HUDEP-2 (cell line): ENCODE data around the gene PSMD9.
"Not testable (repeated sequence)": the region's sequence is repeated elsewhere in the genome, so short reads cannot be mapped to it uniquely, and the experiment has no call there.

Experiments
- DNase-seq, 76 experiments: peaks; one replicate each; lab custom pipeline; 2025; ENCODE audit not compliant: unreplicated experiment in 76 of 76; lab: John Stamatoyannopoulos, UW

PSMD9 gene

DNA sequence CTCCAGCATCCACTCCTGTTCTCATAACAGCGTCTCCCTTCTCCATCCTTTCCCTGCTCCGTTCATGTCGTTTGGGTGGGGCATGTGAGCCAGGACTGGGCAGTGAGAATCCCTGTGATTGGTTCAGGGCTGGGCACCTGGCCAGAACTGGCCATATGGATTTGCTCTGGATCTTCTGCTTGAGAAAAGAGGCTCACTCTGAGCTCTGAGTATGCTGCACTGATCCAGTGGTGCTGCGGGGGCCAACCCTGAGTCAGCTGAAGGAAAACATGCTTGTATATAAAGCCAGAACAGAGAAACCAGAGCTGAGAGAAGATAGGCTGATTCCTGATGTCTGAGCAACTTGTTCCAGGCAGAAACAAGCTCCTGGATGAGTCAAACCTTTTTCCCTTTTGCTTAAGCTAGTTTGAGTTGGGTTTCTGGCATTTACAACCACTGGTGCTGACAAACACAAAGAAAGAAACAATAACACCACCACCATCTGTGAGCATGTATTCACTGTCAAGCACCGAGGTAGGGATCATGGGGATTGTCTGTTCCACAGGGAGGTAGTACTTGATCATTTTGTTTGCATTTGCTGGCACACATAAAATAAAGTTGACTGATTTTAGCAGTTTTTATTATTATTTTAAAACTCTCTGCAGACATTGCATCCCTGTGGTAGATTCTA lies 15.9 kb upstream of the PSMD9 start:
- peak in 9 of 76 experiments; percentile 9 to 40 (median 16) for DNase-seq

DNA sequence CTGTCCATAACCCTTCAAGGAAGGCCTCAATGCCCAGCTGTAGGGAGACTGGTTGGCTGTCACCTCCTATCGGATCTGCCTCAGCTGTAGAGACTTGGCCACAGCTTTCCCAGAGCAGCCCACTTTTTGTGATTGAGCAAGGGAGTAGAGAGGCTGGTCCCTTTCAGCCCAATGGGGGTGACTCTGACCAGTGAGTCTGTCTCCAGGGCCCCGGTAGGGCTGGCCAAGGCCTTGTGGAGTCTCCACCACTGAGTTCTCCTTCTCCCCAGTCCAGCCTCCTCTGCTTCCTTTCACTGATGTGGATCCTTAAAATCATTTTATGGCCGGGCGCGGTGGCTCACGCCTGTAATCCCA lies 15.4 kb upstream of the PSMD9 start:
- DNase-seq = no peak

DNA sequence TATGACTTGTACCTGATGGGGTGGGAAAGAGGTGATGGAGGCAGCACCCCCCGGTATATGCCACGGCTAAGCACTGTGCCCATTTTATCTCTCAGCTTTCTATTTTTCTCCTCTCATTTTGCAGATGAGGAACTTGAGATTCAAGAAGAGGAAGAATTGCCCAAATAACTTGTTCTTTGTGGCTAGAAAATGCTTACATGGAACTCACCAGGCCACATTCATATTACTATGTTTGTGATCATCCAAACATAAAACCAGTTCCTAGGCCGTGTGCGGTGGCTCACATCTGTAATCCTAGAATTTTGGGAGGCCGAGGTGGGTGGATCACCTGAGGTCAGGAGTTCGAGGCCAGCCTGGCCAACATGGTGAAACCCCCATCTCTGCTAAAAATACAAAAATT lies 14.5 kb upstream of the PSMD9 start:
- DNase-seq = no peak

DNA sequence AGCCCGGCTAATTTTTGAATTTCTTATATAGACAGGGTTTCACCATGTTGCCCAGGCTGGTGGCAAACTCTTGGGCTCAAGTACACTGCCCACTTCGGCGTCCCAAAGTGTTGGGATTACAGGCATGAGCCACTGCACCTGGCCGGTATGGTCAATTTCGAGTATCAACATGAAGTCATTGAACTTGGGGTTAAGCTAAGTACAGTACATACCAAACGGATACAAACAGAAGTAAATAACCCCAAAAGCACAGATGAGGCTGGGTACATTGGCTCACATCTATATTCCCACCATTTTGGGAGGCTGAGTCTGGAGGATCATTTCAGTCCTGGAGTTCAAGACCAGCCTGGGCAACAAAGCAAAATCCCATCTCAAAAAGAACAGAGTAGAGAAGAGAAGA lies 13.0 kb upstream of the PSMD9 start:
- DNase-seq = no peak

DNA sequence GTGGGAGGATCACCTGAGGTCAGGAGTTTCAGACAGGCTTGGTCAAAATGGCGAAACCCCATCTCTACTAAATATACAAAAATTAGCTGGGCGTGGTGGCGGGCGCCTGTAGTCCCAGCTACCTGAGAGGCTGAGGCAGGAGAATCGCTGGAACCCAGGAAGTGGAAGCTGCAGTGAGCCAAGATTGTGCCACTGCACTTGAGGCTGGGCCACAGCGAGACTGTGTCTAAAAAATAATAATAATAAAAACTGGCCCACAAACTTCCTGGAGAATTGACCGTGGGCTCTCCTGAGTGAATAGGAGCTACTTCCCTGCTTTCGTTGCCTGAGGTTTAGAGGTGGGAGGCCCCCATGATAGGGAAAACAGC lies 12.5 kb upstream of the PSMD9 start:
- not testable (repeated sequence) for DNase-seq

DNA sequence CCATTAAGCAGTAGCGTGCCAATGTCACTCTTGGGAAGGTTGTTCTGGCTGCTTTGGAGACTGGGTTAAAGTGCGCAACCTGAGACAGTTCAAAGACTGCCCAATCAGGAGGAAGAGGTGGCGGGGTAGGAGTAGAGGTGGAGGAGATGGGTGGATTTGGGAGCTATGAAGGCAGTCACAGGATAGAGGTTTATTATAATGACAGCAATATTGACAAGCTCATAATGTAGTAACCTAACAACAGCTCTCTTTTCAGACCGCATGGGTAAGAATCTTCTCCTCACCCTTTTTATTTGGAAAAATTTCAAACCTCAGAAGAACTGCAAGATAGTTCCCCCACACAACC lies 5.3 kb upstream of the PSMD9 start:
- DNase-seq = no peak

DNA sequence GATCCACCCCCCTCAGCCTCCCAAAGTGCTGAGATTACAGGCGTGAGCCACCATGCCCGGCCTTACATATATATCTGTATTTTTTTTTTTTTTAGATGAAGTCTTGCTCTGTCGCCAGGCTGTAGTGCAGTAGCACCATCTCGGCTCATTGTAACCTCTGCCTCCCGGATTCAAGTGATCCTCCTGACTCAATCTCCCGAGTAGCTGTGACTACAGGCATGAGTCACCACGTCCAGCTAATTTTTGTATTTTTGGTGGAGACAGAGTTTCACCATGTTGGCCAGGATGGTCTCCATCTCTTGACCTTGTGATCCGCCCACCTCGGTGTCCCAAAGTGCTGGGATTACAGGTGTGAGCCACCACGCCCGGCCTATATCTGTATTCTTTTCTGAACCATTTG lies 3.5 kb upstream of the PSMD9 start:
- not testable (repeated sequence) for DNase-seq

DNA sequence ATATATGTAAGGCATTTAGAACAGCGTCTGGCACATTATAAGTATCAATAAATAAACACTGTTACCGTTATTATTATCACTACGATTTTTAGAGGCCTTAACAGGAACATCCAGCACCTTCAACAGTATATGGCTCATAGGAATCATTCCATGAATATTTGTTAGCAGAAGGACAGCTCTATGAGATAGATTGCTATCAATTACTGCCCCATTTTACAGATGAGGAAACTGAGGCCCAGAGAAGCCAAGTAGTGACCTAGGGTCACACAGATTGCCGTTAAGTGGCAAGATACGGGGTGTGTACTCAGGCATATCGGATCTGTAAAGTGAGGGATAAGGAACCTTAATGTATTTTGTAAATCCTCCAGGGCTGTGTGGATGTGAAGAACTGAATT lies 510 bp upstream of the PSMD9 start:
- no peak for DNase-seq

DNA sequence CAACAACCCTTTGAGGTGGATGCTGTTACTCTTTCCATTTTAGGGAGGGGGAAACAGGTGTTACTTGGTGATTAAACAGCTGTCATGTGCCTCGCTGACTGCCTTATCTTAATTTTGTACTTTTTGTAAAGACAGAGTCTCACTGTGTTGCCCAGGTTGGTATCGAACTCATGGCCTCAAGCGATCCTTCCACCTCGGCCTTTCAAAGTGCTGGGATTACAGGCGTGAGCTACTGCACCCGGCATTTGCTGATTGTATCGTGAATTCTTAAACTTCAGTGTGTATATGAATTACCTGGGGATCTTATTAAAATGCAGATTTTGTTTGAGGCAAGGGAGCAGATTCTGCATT lies 659 bp downstream of the PSMD9 start:
- DNase-seq = peak in 2 of 76 experiments; percentile 32 to 49

DNA sequence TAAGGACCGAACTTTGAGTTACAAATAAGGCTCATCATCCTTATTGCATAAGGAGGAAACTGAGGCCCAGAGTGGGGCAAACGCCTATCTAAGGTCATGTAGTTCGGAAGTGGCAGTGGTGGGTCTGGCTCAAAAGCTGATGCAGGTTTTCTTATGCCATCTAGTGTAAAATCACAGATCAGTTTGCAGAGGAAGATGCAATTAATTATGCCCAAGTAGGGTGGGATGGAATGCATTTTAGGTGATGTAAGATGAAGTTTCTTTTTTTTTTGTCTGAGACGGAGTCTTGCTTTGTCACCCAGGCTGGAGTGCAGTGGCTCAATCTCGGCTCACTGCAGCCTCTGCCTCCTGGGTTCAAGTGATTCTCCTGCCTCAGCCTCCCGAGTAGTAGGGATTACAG lies 1.1 kb downstream of the PSMD9 start:
- DNase-seq = not testable (repeated sequence)

DNA sequence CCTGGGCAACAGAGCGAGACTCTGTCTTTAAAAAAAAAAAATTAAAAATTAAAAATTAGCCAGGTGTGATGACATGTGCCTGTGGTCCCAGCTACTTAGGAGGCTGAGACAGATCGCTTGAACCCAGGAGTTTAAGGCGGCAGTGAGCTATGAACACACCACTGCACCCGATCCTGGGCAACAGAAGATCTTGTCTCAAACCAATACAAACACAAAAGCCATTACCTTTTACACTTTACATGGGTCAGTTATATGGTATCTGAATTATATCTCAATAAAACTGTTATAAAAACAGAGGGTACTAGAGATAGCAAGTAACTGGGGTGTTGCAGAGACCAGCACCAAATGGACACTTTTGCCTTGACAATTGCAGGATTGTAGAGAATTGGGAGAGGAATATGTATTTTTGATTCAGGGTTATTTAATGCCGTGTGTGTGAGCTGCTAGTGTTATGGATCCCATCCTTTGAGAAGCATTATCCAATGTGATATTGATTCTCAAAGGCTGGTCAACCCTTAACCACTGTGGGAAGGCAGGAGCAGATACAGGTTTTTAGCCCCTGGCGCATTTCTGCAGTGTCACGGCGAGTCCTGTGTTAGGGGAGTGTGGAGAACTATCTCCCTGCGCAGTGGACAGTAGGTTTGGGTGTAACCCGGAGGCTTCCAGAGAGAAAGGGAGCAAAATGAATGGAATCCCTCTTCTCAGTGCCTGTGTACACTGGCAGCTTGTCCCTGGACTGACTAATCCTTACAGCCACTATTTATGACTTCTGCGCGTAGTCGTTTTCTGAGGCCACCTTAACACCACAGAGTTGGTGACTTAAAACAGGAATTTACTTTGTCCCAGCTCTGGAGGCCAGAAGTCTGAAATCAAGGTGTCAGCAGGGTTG lies 4.3 kb downstream of the PSMD9 start:
- no peak for DNase-seq

DNA sequence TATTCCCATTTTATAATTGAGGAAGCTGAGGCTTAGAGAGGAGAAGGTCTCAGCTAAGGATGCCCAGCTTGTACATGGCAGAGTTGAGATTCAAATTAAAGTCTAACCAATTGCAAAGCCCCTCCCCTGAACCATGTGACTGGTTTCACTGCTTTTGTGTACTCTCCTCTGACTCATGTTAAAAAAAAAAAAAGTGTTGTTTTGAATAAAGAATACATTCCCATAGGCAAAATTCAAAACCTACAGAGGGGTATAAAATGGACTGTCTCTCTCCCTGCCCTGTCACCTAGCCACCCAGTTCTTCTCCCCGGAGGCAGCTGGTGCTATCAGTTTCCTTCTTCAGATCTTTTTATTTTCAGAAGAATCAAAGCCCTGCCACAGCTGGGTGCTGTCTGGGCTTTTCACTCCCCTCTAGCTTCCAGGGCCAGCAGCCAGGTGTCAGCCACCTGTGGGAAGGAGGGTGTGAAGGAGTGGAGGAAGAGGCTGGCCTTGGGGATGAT lies 5.4 kb downstream of the PSMD9 start:
- DNase-seq = no peak

DNA sequence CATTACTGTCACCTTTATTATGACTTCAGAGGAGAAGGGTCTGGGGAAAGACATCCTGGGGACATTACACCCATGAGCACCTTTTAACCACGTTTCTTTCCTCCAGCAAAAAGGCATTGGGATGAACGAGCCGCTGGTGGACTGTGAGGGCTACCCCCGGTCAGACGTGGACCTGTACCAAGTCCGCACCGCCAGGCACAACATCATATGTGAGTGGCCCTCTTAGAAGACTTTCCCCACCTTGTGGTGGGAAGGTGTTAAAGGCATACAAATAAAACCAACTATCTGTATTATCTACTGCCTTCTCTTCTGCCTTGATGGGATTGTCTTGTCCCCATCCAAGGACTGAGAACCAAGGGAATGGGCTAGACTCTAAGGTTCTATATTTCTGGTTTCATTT lies 6.0 kb downstream of the PSMD9 start:
- peak in 8 of 76 experiments; percentile 3 to 19 (median 12) for DNase-seq

DNA sequence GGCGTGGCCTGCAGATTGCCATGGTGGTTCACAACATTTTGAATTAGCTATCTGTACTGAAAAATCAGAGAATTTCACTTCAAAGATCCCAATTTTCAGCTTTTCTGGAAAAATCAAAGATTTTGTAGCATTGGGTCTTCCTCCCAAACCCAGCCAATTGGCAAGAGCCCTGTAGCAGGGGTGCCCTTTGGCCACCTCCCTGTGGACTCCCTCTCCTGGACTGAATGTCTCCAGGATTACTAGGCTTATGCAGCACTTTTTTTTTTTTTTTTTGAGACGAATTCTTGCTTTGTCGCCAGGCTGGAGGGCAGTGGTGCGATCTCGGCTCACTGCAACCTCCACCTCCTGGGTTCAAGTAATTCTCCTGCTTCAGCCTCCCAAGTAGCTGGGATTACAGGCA lies 9.7 kb downstream of the PSMD9 start:
- no peak for DNase-seq

DNA sequence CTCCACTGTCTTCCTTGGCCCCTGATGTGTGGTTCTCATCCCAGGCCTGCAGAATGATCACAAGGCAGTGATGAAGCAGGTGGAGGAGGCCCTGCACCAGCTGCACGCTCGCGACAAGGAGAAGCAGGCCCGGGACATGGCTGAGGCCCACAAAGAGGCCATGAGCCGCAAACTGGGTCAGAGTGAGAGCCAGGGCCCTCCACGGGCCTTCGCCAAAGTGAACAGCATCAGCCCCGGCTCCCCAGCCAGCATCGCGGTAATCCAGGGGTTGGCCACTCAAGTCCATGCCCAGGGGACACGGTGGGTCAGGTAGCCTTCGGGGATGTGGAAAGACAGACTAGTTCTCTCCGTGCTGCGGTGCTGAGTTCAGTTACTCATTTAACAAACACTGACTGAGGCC lies 11.0 kb downstream of the PSMD9 start:
- DNase-seq = no peak

DNA sequence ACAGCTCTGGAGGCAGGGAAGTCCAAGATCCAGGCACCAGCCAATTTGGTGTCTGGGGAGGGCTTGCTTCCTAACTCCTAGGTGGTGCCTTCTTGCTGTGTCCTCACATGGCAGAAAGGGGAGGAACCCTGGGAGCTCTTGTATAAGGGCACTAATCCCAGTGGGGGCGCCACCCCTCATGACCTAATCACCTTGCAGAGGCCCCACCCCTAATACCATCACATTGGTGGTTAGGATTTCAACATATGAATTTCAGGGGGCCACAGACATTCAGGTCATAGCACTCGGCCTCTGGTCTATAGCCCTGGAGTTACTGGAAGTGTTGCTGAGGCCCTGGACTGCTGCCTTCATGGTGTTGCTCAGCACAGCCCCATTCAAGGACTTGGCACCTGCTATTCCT lies 14.6 kb downstream of the PSMD9 start:
- peak in 6 of 76 experiments; percentile 5 to 36 (median 11) for DNase-seq

DNA sequence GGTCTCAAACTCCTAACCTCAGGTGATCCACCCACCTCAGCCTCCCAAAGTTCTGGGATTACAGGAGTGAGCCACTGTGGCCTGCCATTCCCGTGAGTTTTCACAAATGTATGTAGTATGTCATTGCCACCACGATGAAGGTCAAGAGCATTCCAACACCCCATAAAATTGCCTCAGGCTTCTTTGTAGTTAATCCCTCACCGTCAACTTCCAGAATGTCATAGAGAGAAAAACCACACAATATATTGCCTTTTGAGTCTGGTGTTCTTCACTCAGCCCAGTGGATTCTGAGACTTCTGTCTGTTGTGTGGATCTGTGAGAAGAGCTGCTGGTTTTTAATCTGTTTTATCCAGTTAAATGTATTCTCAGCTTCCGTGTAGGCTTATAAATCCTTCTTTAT lies 17.2 kb downstream of the PSMD9 start:
- no peak for DNase-seq

DNA sequence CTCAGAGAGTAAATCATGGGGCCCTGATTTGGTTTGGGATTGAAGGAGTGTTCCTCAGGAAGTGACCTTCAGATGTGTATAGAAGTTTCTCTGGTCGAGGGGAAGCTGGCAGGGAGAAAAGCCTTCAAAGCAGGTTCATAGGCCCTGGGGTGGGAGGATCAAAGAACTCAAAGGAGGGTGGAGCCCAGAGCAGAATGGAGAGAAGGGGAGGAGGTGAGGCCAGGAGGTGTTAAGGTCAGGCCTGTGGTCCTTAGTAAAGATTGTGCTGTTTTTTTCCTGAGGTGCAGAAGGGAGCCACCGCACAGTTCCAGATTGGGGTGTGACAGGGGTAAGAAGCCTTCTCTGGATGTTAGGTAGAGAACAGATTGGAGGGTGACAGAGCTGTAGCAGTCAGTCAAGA lies 20.1 kb downstream of the PSMD9 start:
- no peak for DNase-seq

DNA sequence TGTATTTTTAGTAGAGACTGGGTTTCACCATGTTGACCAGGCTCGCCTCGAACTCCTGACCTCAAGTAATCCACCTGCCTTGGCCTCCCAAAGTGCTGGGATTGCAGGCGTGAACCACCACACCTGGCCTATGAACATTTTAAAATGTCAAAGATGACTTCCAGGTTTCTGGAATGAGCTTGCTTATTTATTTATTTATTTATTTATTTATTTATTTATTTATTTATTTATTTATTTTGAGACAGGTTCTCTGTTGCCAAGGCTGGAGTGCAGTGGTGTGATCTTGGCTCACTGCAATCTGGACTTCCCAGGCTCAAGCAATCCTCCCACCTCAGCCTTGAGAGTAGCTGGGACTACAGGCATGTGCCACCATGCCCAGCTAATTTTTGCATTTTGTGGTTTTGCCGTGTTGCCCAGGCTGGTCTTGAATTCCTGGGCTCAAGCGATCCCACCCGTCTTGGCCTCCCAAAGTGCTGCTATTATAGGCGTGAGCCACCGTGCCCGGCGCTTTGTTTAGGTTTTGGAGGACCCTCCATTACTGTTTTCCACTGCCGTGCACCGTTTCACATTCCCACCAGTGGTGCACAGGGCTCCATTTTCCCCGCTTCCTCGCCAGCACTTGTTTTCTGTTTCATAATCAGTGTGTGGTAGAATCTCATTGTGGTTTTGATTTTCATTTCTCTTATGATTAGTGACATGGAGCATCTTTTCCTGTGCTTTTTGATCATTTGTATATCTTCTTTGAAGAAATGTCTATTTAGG lies 23.4 kb downstream of the PSMD9 start:
- DNase-seq = no peak

DNA sequence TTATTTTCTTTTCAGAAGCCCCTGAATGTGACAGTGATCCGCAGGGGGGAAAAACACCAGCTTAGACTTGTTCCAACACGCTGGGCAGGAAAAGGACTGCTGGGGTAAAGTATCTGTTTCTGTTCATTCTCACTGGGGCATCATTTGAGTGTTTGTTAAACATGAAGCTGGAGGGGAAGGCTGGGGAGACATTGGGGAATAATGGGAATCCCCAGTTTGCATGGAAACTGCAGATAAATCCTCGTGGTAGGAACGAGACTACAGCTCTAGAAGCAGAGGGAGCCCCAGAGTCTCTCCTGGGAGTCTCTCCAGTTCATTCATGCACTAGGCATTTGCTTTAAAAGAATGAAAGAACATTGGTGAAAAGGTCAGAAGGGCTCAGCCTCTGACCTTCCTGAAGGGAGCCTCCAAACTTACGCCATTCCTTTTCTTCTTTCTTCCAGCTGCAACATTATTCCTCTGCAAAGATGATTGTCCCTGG lies 27.3 kb downstream of the PSMD9 start:
- no peak for DNase-seq

DNA sequence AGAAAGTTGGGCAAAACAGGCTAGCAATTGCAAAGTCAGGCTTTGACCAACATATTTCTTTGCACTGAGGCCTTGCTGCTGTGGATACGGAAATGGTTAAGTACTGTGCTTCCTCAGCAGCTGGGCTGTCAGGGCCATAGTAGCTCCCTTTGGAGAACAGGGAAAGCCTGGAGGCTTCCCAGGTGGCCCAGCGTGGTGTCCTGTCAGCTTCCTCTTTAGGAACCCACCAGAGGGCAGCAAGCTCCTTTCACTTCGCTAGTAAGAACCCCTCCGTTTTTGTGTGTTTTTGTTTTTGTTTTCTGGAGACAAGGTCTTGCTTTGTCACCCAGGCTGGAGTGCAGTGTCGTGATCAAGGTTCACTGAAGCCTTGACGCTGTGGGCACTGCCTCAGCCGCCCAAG lies 28.1 kb downstream of the PSMD9 start:
- DNase-seq = no peak
